ENCODE measurements around the gene CHRNA1.

DNA sequence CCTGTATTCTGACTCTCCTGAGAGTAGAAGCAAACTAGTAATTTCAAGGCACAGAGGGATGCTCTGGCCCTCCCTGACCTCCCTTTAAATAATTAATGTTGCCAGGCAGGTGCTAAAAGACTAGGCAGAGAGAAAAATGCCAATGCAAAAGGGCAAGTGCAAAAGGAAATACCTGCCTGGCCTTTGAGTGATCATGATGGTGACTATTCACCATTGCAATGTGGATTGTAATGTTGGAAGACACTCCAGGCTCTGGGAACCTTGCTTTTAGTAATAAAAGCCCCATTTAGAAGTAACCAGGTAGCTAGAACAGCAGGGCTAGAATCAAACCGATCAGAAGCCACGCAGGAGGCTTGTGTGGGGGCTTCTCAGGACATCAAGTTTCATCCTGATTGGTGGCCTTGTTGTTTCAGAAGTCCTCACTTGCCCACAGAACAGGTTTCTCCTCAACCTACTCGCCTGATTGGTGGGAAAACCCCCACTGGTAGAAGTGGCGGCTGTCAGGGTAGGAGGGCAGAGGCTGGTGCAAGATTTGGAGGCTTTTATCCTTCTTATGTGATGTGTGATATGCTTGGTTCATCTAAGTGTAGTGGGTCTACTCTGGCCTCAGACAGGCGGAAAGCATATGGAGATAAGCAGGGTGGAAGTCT is 16.0 kb upstream of the CHRNA1 start:
- TF ChIP-seq, protein P1, sequence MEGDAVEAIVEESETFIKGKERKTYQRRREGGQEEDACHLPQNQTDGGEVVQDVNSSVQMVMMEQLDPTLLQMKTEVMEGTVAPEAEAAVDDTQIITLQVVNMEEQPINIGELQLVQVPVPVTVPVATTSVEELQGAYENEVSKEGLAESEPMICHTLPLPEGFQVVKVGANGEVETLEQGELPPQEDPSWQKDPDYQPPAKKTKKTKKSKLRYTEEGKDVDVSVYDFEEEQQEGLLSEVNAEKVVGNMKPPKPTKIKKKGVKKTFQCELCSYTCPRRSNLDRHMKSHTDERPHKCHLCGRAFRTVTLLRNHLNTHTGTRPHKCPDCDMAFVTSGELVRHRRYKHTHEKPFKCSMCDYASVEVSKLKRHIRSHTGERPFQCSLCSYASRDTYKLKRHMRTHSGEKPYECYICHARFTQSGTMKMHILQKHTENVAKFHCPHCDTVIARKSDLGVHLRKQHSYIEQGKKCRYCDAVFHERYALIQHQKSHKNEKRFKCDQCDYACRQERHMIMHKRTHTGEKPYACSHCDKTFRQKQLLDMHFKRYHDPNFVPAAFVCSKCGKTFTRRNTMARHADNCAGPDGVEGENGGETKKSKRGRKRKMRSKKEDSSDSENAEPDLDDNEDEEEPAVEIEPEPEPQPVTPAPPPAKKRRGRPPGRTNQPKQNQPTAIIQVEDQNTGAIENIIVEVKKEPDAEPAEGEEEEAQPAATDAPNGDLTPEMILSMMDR (IDR thresholded peaks at IDR 0.05; ENCODE audit: low read length), result no peak
- TF ChIP-seq EZH2 (IDR thresholded peaks at IDR 0.05; ENCODE audit: borderline replicate concordance, low read length), result no peak

All from OCI-LY1 (cell line).